ENCODE measurements around the gene EYA2. TPM values are rescaled to one million over a fixed set of nuclear protein-coding genes. Genes with fewer than 3 reads are reported as not detected.

EYA2 gene
- total and polyA plus RNA-seq, 2 donors (not counting 1 experiment from before 2014, with no cell fraction given), result 1.1 to 2.8 TPM

DNA sequence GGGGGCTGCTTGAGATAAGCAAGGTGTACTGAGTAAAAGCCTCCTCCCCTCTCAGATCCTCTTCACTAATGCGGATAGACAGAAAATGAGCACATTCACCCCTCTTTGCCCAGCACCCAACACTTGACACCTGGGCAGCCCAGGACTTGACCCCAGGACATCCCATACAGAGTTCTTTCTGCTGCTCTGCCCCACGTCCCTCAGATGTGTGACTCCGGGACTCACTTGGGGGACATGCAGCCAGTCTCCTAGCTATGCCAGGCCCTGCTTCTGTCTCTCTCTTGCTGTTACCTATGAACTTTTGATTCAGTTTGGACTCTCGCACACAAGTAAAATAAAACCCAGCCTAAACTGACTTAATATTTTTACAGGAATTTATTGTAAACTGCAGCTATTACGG is 159.9 kb downstream of the EYA2 start:
- H3K4me2 ChIP-seq (replicated peaks; ENCODE audit: low read depth, low read length, poor library complexity, severe bottlenecking), result no peak overlapping the region
- H3K27me3 Mint-ChIP-seq, result peaks cover 37% of the 10 kb centered on the region
- H3K9ac ChIP-seq (ENCODE audit: low read length), result no peak overlapping the region
- no peaks in the 10 kb centered on the region for H4K20me1 ChIP-seq (ENCODE audit: control insufficient read depth, insufficient read depth, low read length, poor library complexity, severe bottlenecking)
- 94% methylated on average over 3 of the region's 5 CpGs for WGBS (ENCODE audit: insufficient coverage)
- no peak overlapping the region for H2AFZ ChIP-seq (ENCODE audit: insufficient read depth, low read depth, low read length, poor library complexity, severe bottlenecking)
- H3K27ac ChIP-seq (ENCODE audit: low read length in 2 of 2), result no peak overlapping the region
- intact Hi-C loops (cut with micrococcal nuclease), result no loop called here
- no peaks in the 10 kb centered on the region for H3K9me3 Mint-ChIP-seq (ENCODE audit: insufficient read depth)
- ChIA-PET POLR2A (no interaction called here), CTCF (no interaction called here)
- TF ChIP-seq, protein P1, sequence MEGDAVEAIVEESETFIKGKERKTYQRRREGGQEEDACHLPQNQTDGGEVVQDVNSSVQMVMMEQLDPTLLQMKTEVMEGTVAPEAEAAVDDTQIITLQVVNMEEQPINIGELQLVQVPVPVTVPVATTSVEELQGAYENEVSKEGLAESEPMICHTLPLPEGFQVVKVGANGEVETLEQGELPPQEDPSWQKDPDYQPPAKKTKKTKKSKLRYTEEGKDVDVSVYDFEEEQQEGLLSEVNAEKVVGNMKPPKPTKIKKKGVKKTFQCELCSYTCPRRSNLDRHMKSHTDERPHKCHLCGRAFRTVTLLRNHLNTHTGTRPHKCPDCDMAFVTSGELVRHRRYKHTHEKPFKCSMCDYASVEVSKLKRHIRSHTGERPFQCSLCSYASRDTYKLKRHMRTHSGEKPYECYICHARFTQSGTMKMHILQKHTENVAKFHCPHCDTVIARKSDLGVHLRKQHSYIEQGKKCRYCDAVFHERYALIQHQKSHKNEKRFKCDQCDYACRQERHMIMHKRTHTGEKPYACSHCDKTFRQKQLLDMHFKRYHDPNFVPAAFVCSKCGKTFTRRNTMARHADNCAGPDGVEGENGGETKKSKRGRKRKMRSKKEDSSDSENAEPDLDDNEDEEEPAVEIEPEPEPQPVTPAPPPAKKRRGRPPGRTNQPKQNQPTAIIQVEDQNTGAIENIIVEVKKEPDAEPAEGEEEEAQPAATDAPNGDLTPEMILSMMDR (IDR thresholded peaks at IDR 0.05), result no peak
- no peak for TF ChIP-seq EZH2 (IDR thresholded peaks at IDR 0.05; ENCODE audit: borderline replicate concordance, insufficient read depth, low read depth, low read length, poor library complexity, severe bottlenecking)
- H3K4me1 Mint-ChIP-seq, result no peaks in the 10 kb centered on the region
- ATAC-seq (ENCODE audit: low read depth), result no peak
- H3K27me3 ChIP-seq (replicated peaks in 1 of 4; ENCODE audit: control extremely low read depth in 1 of 4, control insufficient read depth in 3 of 4, insufficient read depth in 4 of 4, low read length in 3 of 4), result no peaks in the 10 kb centered on the region
- no peak for DNase-seq
- H3K4me3 ChIP-seq (ENCODE audit: control extremely low read depth in 1 of 5, extremely low read depth in 1 of 5, insufficient read depth in 1 of 5, low read depth in 2 of 5, low read length in 4 of 5), result no peak overlapping the region
- H3K36me3 ChIP-seq (replicated peaks in 1 of 2; ENCODE audit: control extremely low read depth in 1 of 2, control insufficient read depth in 1 of 2, extremely low read depth in 1 of 2, insufficient read depth in 2 of 2, low read length in 1 of 2), result no peaks in the 10 kb centered on the region
- no peaks in the 10 kb centered on the region for H3K4me1 ChIP-seq (ENCODE audit: control insufficient read depth in 2 of 2, insufficient read depth in 2 of 2, low read length in 2 of 2)
- H3K9me3 ChIP-seq (ENCODE audit: control extremely low read depth in 1 of 3, control insufficient read depth in 2 of 3, insufficient read depth in 1 of 3, low read length in 2 of 3), result peaks cover 0 to 15% (median 0%) of the 10 kb centered on the region in 3 donors
- H3K4me3 Mint-ChIP-seq, result no peak overlapping the region
- H3K27ac Mint-ChIP-seq, result no peak overlapping the region
- no peaks in the 10 kb centered on the region for H3K79me2 ChIP-seq (ENCODE audit: control insufficient read depth, insufficient read depth, low read length)

DNA sequence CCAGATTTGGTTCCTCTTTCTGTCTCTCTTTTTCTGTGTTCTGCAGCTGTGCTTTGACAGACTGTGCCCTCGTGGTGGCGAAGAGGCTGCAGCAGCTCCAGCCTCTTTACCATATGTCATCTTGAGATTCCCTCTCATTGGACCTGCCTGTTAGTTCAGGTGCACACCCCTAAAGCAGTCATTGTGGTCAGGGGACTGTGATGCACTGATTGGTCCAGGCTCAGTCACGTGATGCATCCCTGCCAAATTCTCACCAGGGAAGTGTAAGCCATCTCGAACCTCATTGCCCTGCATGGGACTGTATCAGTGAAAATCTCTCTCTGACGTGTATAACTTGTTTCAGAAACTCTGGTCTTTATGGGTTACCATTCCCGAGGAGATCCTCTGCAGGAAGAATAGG is 160.3 kb downstream of the EYA2 start:
- peaks cover 38% of the 10 kb centered on the region for H3K27me3 Mint-ChIP-seq

More for the DNA sequence above, 160.3 kb downstream of the EYA2 start:
- H3K27me3 ChIP-seq (replicated peaks in 1 of 4; ENCODE audit: control extremely low read depth in 1 of 4, control insufficient read depth in 3 of 4, insufficient read depth in 4 of 4, low read length in 3 of 4), result no peaks in the 10 kb centered on the region
- H3K4me1 Mint-ChIP-seq, result no peaks in the 10 kb centered on the region
- ChIA-PET CTCF (no interaction called here), POLR2A (no interaction called here)
- no peaks in the 10 kb centered on the region for H3K4me1 ChIP-seq (ENCODE audit: control insufficient read depth in 2 of 2, insufficient read depth in 2 of 2, low read length in 2 of 2)
- ATAC-seq (ENCODE audit: low read depth), result no peak
- no peak overlapping the region for H3K4me3 ChIP-seq (ENCODE audit: control extremely low read depth in 1 of 5, extremely low read depth in 1 of 5, insufficient read depth in 1 of 5, low read depth in 2 of 5, low read length in 4 of 5)
- H2AFZ ChIP-seq (ENCODE audit: insufficient read depth, low read depth, low read length, poor library complexity, severe bottlenecking), result no peak overlapping the region
- H3K79me2 ChIP-seq (ENCODE audit: control insufficient read depth, insufficient read depth, low read length), result no peaks in the 10 kb centered on the region
- no peaks in the 10 kb centered on the region for H3K36me3 ChIP-seq (replicated peaks in 1 of 2; ENCODE audit: control extremely low read depth in 1 of 2, control insufficient read depth in 1 of 2, extremely low read depth in 1 of 2, insufficient read depth in 2 of 2, low read length in 1 of 2)
- no peak overlapping the region for H3K9ac ChIP-seq (ENCODE audit: low read length)
- 72% methylated on average over 4 of the region's 6 CpGs for whole genome bisulfite sequencing (ENCODE audit: insufficient coverage)
- no peak for DNase-seq
- no peak overlapping the region for H3K27ac ChIP-seq (ENCODE audit: low read length in 2 of 2)
- H4K20me1 ChIP-seq (ENCODE audit: control insufficient read depth, insufficient read depth, low read length, poor library complexity, severe bottlenecking), result no peaks in the 10 kb centered on the region
- intact Hi-C loops (cut with micrococcal nuclease), result no loop called here
- no peak overlapping the region for H3K4me2 ChIP-seq (replicated peaks; ENCODE audit: low read depth, low read length, poor library complexity, severe bottlenecking)
- H3K9me3 ChIP-seq (ENCODE audit: control extremely low read depth in 1 of 3, control insufficient read depth in 2 of 3, insufficient read depth in 1 of 3, low read length in 2 of 3), result peaks cover 0 to 13% (median 0%) of the 10 kb centered on the region in 3 donors
- no peak overlapping the region for H3K4me3 Mint-ChIP-seq
- H3K9me3 Mint-ChIP-seq (ENCODE audit: insufficient read depth), result no peaks in the 10 kb centered on the region
- TF ChIP-seq, protein P1 (IDR thresholded peaks at IDR 0.05), result no peak
- no peak for TF ChIP-seq EZH2 (IDR thresholded peaks at IDR 0.05; ENCODE audit: borderline replicate concordance, insufficient read depth, low read depth, low read length, poor library complexity, severe bottlenecking)
- no peak overlapping the region for H3K27ac Mint-ChIP-seq

Data from B cell (primary cell).